WERI-Rb-1 (cell line): ENCODE data around the gene DLG4.
"Not testable (repeated sequence)": the region's sequence is repeated elsewhere in the genome, so short reads cannot be mapped to it uniquely, and the experiment has no call there.

Source experiments
- DNase-seq: peaks from one replicate; pipeline ENCODE4 v3.0.0-alpha.2; 2020
- H3K27ac ChIP-seq: fragments of 250-450 bp; sonication (Bioruptor Pico); 2 replicates; pipeline ENCODE4 v1.5.1; 2020; ENCODE audit warnings: mild to moderate bottlenecking, moderate library complexity
- H3K27me3 ChIP-seq: fragments of 250-450 bp; sonication (Bioruptor Pico); 2 replicates; pipeline ENCODE4 v1.5.1; 2021; ENCODE audit warnings: mild to moderate bottlenecking, low read depth, moderate library complexity; ENCODE audit not compliant: insufficient read depth, severe bottlenecking
- H3K36me3 ChIP-seq: fragments of 250-450 bp; sonication (Bioruptor Pico); 2 replicates; pipeline ENCODE4 v1.5.1; 2020; ENCODE audit warnings: mild to moderate bottlenecking, moderate library complexity
- H3K4me3 ChIP-seq: 2 replicates; pipeline ENCODE4 v1.5.1; 2011; ENCODE audit warnings: low read depth, mild to moderate bottlenecking, control low read depth, low read length
- H3K9me3 ChIP-seq: fragments of 250-450 bp; sonication (Bioruptor Pico); 2 replicates; pipeline ENCODE4 v1.5.1; 2021; ENCODE audit warnings: mild to moderate bottlenecking, moderate library complexity; ENCODE audit not compliant: severe bottlenecking
- TF ChIP-seq, protein P1 (sequence below): IDR thresholded peaks from 2 replicates; pipeline ENCODE4 v1.5.1; 2011; ENCODE audit warnings: low read depth, mild to moderate bottlenecking, control low read depth, inconsistent platforms, low read length

Gene DLG4

DNA sequence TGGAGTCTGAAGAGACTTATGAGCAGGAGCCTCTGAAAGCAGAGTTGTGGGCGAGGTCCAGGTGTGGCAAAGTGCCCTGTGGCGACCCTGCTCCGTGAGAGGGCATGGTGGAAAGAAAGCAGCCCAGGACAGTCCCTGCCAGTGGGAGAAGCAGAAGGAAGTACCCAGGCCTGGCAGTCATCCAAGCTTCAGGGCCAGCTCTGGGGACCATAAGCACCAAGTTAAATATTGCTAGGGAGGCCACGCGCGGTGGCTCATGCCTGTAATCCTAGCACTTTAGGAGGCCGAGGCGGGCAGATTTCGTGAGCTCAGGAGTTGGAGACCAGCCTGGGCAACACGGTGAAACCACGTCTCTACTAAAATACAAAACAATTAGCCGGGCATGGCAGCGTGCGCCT, 35.5 kb downstream of the DLG4 start:
- H3K27ac ChIP-seq: no peak overlapping the region
- H3K4me3 ChIP-seq: no peak overlapping the region
- TF ChIP-seq, protein P1, sequence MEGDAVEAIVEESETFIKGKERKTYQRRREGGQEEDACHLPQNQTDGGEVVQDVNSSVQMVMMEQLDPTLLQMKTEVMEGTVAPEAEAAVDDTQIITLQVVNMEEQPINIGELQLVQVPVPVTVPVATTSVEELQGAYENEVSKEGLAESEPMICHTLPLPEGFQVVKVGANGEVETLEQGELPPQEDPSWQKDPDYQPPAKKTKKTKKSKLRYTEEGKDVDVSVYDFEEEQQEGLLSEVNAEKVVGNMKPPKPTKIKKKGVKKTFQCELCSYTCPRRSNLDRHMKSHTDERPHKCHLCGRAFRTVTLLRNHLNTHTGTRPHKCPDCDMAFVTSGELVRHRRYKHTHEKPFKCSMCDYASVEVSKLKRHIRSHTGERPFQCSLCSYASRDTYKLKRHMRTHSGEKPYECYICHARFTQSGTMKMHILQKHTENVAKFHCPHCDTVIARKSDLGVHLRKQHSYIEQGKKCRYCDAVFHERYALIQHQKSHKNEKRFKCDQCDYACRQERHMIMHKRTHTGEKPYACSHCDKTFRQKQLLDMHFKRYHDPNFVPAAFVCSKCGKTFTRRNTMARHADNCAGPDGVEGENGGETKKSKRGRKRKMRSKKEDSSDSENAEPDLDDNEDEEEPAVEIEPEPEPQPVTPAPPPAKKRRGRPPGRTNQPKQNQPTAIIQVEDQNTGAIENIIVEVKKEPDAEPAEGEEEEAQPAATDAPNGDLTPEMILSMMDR: no peak
- peaks cover 35% of the 10 kb centered on the region for H3K36me3 ChIP-seq
- H3K9me3 ChIP-seq: no peaks in the 10 kb centered on the region
- no peak for DNase-seq
- no peaks in the 10 kb centered on the region for H3K27me3 ChIP-seq

DNA sequence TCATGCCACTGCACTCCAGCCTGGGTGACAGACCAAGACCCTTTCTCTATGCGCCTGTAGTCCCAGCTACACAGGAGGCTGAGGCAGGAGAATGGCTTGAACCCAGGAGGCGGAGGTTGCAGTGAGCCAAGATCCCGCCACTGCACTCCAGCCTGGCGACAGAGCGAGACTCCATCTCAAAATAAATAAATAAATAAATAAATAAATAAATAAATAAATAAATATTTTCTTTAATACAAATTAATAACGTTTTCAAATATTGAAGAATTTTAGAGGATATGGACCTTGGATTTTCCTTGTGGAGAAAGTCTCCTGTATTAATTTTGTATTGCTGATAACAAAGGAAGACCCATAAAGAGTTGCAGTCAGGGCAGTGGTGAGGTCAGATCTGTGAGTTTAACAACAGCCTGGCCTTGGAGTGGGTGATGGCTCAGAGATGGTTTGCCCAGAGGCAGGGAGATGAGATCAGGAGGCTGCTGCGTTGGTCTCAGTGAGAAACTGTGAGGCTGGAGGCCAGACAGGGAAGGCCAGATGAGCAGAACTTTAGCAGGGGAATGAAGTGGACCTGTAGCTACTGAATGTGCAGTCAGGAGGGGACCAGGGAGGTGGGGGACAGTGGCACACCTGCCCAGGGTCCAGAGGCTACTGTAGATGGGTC, 36.1 kb downstream of the DLG4 start:
- TF ChIP-seq, protein P1: no peak
- Histone ChIP-seq H3K9me3 (no peaks in the 10 kb centered on the region), H3K36me3 (peaks cover 30% of the 10 kb centered on the region), H3K27me3 (no peaks in the 10 kb centered on the region), H3K27ac (no peak overlapping the region), H3K4me3 (no peak overlapping the region)
- no peak for DNase-seq

DNA sequence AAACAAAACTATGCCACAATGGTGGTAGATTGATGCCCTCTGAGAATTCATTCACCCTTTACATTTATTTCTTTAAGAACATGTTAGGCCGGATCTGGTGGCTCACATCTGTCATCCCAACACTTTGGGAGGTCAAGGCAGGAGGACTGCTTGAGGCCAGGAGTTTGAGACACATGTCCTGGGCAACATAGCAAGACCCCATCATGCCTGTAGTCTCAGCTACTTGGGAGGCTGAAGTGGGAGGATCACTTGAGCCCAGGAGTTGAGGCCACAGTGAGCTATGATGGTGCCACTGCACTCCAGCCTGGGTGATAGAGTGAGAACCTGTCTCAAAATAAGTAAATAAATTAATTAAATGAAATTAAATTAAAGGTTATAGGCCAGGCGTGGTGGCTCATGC, 37.5 kb downstream of the DLG4 start:
- H3K27me3 ChIP-seq, H3K27ac ChIP-seq, DNase-seq, H3K4me3 ChIP-seq, H3K9me3 ChIP-seq: not testable (repeated sequence)
- peaks cover 23% of the 10 kb centered on the region for H3K36me3 ChIP-seq

DNA sequence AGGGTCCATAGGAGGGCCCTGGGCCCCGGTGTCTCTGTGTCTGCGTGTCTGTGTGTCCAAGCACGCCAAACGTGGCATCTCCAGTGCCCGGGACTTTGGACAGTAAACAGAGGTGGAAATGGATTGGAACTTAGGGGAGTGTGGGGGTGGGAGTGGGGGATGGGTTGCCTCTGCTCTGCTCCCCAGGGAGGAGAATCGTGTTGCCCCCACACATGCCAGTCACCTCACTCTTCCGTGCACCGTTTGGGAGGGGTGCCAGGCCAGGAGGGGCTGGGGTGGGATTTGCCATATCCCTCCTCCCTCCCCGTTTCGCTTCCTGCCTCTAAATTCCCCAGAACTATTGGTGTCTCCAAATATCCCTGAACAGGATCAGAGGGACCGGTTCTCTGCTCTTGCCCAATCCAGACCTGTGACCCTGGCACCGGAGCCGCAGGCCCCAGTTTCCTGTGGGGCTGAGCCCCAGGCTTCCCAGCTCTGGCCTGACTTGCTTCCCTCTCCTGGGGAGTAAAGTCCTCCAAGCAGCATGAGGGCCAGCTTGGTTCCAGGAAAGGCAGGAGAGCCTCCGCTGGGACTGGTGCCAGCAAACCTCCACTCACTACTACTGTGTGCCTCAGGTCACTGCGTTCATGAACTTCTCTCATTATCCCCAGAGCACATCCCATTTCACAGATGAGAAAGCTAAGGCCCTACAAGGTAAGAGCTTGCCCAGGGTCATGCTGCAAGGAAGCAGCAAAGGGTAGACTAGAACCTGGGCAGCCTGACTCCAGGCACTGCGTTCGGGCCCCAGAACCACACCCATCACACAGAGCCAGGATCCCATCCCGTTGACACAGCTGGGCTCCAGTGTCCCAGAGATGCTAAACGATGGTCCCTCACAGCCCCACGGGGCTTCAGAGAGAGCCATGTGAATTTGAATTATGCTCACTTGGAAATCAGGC, 40.0 kb downstream of the DLG4 start, which contains the start of gene ASGR1:
TSS of gene ASGR1 (minus strand) at position 54 of the 938 bp plus-strand sequence. CDS start 807 bp downstream, outside the sequence.
- no peak within 1 kb of the TSS; the same call in 1 of the 2 replicates for H3K27ac ChIP-seq
- H3K27me3 ChIP-seq: no peaks in the 10 kb centered on the region
- peak within 1 kb of the TSS; percentile 57 for H3K4me3 ChIP-seq
- H3K36me3 ChIP-seq: peaks cover 8% of the 10 kb centered on the region
- H3K9me3 ChIP-seq: no peaks in the 10 kb centered on the region
- TF ChIP-seq, protein P1: no peak
- no peak for DNase-seq

DNA sequence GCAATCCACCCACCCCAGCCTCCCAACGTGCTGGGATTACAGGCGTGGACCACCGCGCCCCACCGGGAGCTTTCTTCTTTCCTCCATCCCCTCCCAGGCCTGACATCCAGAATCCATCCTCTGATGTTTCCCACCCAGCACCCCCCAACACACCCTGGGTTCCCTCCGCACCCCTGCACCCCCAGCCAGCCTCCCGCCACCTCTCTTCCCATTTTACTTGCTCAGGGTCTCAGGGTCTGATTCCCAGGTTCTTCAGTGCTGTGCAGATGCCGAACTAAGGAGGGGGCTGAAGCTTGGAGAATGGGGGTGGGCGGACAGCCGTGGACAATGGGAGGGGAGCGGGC, 40.7 kb downstream of the DLG4 start:
- Histone ChIP-seq H3K27ac (no peak overlapping the region), H3K4me3 (no peak overlapping the region), H3K36me3 (peaks cover 8% of the 10 kb centered on the region), H3K9me3 (no peaks in the 10 kb centered on the region), H3K27me3 (no peaks in the 10 kb centered on the region)
- no peak for DNase-seq
- TF ChIP-seq, protein P1: no peak

DNA sequence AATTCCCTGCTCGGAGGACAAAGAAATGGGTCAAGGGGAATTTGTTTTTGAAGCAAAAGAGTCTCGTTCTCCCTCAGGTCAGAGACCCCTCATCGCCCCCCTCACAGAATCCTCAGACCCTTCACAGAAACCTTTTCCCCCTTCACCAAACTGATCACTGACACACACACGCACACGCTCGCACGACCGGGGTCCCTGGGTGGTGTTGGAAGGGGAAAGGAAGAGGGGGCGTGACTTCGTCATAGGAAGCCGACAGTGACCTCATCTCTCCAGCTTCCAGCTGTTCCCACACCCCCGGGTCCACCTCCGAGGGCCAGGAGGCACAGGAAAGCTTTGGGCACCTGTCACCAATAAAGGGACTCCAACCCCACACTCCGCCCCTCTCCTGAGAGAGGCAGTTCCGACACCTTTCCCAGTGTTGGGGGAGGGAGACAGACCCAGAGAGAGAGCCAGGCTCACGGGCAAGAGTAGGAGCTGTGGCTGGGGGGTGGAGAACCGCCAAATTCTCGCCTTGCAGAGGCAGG, 41.6 kb downstream of the DLG4 start:
- Histone ChIP-seq H3K9me3 (no peaks in the 10 kb centered on the region), H3K4me3 (peak overlapping the region; percentile 57), H3K27me3 (no peaks in the 10 kb centered on the region), H3K36me3 (peaks cover 4% of the 10 kb centered on the region), H3K27ac (peak overlapping the region; percentile 78)
- peak; percentile 65 for DNase-seq
- TF ChIP-seq, protein P1: 0 out of 2 replicates have a peak, but pooled peaks have one; percentile 3
